Tracheal epithelial cell (primary cell): Measurements from ENCODE around the gene MED20. TPM values are rescaled to one million over a fixed set of nuclear protein-coding genes. Genes with fewer than 3 reads are reported as not detected.

Source experiments
- total RNA-seq: library from RNA; depleted of rRNA; stranded (reverse); fragments of >200 nt; gene quantifications from 2 replicates; pipeline ENCODE4 v1.2.1, GENCODE V29; 2014

Gene MED20
- total RNA-seq, result 21.0 and 42.0 TPM in 2 replicates

GRCh38 chr6:41920921-41921711, at the start of gene MED20, which contains the start of gene BYSL:
Gene MED20 (minus strand): TSS chr6:41921139. CDS start chr6:41921018, 121 bp downstream.
Gene BYSL (plus strand): TSS chr6:41921499. CDS start chr6:41921563, 64 bp downstream.

GRCh38 chr6:41941280-41942066, 20.5 kb upstream of the MED20 start, which contains the start of gene CCND3:
Gene CCND3 (minus strand): TSS chr6:41941808. CDS start chr6:41941649, 159 bp downstream.

GRCh38 chr6:41895300-41896233, 25.4 kb downstream of the MED20 start, which contains the start of gene USP49:
Gene USP49 (minus strand): TSS chr6:41895375. CDS start chr6:41806983, 88,392 bp downstream.

Other genes starting within 250 kb of the MED20 start
- gene TFEB, start 185.5 kb downstream of the MED20 start, total RNA-seq, result 10.8 and 11.5 TPM in 2 replicates
- gene PGC, start 173.7 kb downstream of the MED20 start, total RNA-seq, result not detected in 2 replicates
- 0.43 and 0.72 TPM in 2 replicates for gene FRS3, start 141.2 kb downstream of the MED20 start, total RNA-seq
- gene PRICKLE4, start 140.4 kb downstream of the MED20 start, total RNA-seq, result 1.9 TPM in 1 of 2 replicates, not detected in the other
- 74.2 and 76.5 TPM in 2 replicates for gene TOMM6, start 133.4 kb downstream of the MED20 start, total RNA-seq
- 1.9 TPM in 2 replicates for gene USP49, start 25.8 kb downstream of the MED20 start, total RNA-seq
- gene BYSL, start 360 bp upstream of the MED20 start, total RNA-seq, result 16.6 and 19.3 TPM in 2 replicates
- 35.6 and 35.7 TPM in 2 replicates for gene CCND3, start 20.7 kb upstream of the MED20 start, total RNA-seq
- 14.5 and 15.8 TPM in 2 replicates for gene TAF8, start 129.4 kb upstream of the MED20 start, total RNA-seq
- gene C6orf132, start 221.5 kb upstream of the MED20 start, total RNA-seq, result 15.8 and 19.8 TPM in 2 replicates